HL-60 (cell line): Measurements from ENCODE around the gene SLC51B.

ENCODE experiments used
- CTCF ChIP-seq: IDR thresholded peaks from one replicate; pipeline ENCODE4 v1.5.1; 2011; ENCODE audit warnings: low read length, control low read depth, inconsistent platforms; ENCODE audit not compliant: insufficient read depth
- POLR2AphosphoS5 ChIP-seq: IDR thresholded peaks from 2 replicates; pipeline ENCODE4 v1.6.1; 2012; ENCODE audit warnings: low read depth
- REST ChIP-seq: IDR thresholded peaks from 2 replicates; pipeline ENCODE4 v1.6.1; 2012; ENCODE audit warnings: low read depth; ENCODE audit not compliant: insufficient replicate concordance

GRCh38 chr15:65066635-65067316, 21.6 kb downstream of the SLC51B start:
- TF ChIP-seq CTCF: no peak
- TF ChIP-seq REST: no peak
- TF ChIP-seq POLR2AphosphoS5: no peak
